ENCODE measurements around the gene RUSC2. TPM values are rescaled to one million over a fixed set of nuclear protein-coding genes. Genes with fewer than 3 reads are reported as not detected.

Gene RUSC2, protein sequence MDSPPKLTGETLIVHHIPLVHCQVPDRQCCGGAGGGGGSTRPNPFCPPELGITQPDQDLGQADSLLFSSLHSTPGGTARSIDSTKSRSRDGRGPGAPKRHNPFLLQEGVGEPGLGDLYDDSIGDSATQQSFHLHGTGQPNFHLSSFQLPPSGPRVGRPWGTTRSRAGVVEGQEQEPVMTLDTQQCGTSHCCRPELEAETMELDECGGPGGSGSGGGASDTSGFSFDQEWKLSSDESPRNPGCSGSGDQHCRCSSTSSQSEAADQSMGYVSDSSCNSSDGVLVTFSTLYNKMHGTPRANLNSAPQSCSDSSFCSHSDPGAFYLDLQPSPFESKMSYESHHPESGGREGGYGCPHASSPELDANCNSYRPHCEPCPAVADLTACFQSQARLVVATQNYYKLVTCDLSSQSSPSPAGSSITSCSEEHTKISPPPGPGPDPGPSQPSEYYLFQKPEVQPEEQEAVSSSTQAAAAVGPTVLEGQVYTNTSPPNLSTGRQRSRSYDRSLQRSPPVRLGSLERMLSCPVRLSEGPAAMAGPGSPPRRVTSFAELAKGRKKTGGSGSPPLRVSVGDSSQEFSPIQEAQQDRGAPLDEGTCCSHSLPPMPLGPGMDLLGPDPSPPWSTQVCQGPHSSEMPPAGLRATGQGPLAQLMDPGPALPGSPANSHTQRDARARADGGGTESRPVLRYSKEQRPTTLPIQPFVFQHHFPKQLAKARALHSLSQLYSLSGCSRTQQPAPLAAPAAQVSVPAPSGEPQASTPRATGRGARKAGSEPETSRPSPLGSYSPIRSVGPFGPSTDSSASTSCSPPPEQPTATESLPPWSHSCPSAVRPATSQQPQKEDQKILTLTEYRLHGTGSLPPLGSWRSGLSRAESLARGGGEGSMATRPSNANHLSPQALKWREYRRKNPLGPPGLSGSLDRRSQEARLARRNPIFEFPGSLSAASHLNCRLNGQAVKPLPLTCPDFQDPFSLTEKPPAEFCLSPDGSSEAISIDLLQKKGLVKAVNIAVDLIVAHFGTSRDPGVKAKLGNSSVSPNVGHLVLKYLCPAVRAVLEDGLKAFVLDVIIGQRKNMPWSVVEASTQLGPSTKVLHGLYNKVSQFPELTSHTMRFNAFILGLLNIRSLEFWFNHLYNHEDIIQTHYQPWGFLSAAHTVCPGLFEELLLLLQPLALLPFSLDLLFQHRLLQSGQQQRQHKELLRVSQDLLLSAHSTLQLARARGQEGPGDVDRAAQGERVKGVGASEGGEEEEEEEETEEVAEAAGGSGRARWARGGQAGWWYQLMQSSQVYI (N-terminal part only)
- total RNA-seq (2016; rRNA removed; fragmentation: Illumina TruSeq; extraction: Trizol) (2.3 and 3.3 TPM in 2 replicates), polyA plus RNA-seq (2011; rRNA removed) (2.8 and 3.7 TPM in 2 replicates), polyA minus RNA-seq (2011; rRNA and poly(A)+ RNA removed; ENCODE audit: low replicate concordance) (25.2 and 27.1 TPM in 2 replicates), Bru-seq, nascent RNA (percentile 51 among the genes with signal in this experiment), BruChase-seq, experiment 1, labeled RNA remaining after a 6-hour chase (percentile 60 among the genes with signal in this experiment), BruChase-seq, experiment 2, labeled RNA remaining after a 2-hour chase (percentile 60 among the genes with signal in this experiment)
- total RNA-seq (2016; cell fraction: cytosol; rRNA removed; fragmentation: Illumina TruSeq; extraction: Trizol; ENCODE audit: low read depth) = 1.1 and 1.7 TPM in 2 replicates
- total RNA-seq (2016; cell fraction: insoluble cytoplasmic fraction; rRNA removed; fragmentation: Illumina TruSeq; extraction: Trizol) = 1.9 and 3.8 TPM in 2 replicates
- 3.6 and 4.7 TPM in 2 replicates for total RNA-seq (2016; cell fraction: membrane; rRNA removed; fragmentation: Illumina TruSeq; extraction: Trizol)
- total RNA-seq (2016; cell fraction: nucleus; rRNA removed; fragmentation: Illumina TruSeq; extraction: Trizol) = 3.3 and 4.1 TPM in 2 replicates
- polyA plus RNA-seq (2011; cell fraction: cytosol; rRNA removed) = 1.7 and 2.1 TPM in 2 replicates
- polyA plus RNA-seq (2011; cell fraction: nucleus; rRNA removed) = 11.7 and 15.3 TPM in 2 replicates
- polyA plus RNA-seq (2012) = 1.9 and 2.4 TPM in 2 replicates
- 0.12 and 0.19 TPM in 2 replicates for polyA plus RNA-seq (2016; cell fraction: cytosol; fragmentation: Illumina TruSeq; extraction: Trizol; ENCODE audit: low read depth)
- 1.8 and 2.2 TPM in 2 replicates for polyA plus RNA-seq (2016; cell fraction: insoluble cytoplasmic fraction; fragmentation: Illumina TruSeq; extraction: Trizol; ENCODE audit: low read depth)
- 0.34 and 0.43 TPM in 2 replicates for polyA plus RNA-seq (2016; cell fraction: membrane; fragmentation: Illumina TruSeq; extraction: Trizol; ENCODE audit: low read depth)
- polyA plus RNA-seq (2016; cell fraction: nucleus; fragmentation: Illumina TruSeq; extraction: Trizol; ENCODE audit: insufficient read depth, low read depth) = 7.4 and 7.8 TPM in 2 replicates
- 4.6 and 4.7 TPM in 2 replicates for polyA minus RNA-seq (2011; cell fraction: cytosol; rRNA and poly(A)+ RNA removed)
- polyA minus RNA-seq (2011; cell fraction: nucleus; rRNA and poly(A)+ RNA removed) = 5.7 and 6.6 TPM in 2 replicates
- long read RNA-seq, experiment 1, partial matches to known transcripts = 1 of 3 reads
- long read RNA-seq, experiment 1, other reads (novel, unspliced or antisense) = 2 of 3 reads
- long read RNA-seq, experiment 2, partial matches to known transcripts = 5 of 13 reads
- long read RNA-seq, experiment 2, other reads (novel, unspliced or antisense) = 8 of 13 reads

DNA sequence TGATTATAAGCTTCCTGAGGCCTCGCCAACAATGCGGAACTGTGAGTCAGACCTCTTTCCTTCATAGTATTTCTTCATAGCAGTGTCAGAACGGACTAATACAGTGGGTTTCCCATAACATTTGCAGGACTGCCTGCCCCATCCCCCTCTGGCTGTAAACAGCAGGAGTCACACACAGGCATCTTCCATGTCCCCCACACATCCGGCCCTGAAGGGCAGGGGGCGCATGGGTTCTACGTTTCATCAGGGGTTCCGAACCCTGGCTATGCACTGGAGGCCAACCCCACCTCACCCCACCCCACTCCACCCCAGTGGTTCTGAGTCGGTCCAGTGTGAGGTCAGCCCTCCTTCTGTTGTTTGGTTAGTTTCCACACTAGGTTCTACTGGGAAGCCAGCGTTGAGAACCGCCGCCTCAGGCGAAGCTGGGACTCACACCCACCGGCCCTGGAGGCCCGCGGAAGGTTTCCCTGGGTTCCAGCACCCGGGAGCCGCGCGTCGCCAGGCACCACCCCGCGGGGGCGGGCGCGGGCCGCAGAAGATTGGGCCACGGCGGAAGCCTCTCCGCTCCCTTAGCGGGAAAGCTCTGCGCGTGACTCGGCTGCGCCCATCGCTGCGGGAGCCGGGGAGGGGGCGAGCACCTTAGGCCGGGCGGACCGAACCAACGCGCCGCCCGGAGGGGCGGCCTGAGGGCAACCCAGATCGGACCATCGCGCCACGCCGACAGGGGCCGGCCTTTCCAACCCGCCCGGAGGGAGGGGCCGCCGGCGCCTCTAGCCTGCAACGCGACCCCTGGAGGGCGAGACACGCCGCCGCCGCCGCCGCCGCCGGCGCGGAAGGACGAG, at the start of gene RUSC2:
TSS of gene RUSC2 (plus strand) at position 799 of the 842 bp plus-strand sequence. CDS start 56,411 bp downstream, outside the sequence.
- H3K9ac ChIP-seq (ENCODE audit: insufficient read depth, low read depth, low read length) = peak within 1 kb of the TSS; percentile 76
- peak within 1 kb of the TSS; percentile 76 to 97 (median 87) for H3K4me3 ChIP-seq (replicated peaks in 1 of 3; ENCODE audit: insufficient read depth in 1 of 3, low read depth in 2 of 3, low read length in 3 of 3)
- no TSS peak for BruUV-seq (replicated peaks)
- FAIRE-seq = no peak
- H3K4me2 ChIP-seq (ENCODE audit: low read depth, low read length) = peak within 1 kb of the TSS; percentile 93
- in situ Hi-C loops (cut with HindIII; ENCODE audit: extremely low pct_ligation_motif_present, low pct_unique_long_range_greater_than_20kb) (loop anchor here (5.0 kb wide), 1 partner anchor 63 kb away; no protein-coding TSS in a partner anchor), intact Hi-C loops (cut with micrococcal nuclease; ENCODE audit: unreplicated experiment) (loop anchor here (2.0 to 10.0 kb wide), 3 partner anchors 65 to 245 kb away; partner anchors contain the start of genes CREB3 and TLN1)
- ChIA-PET POLR2A (interaction anchor here (0.8 to 1.6 kb wide), 10 partner anchors 9 to 417 kb away, joined by 3 to 15 read pairs (median 3); partner anchors contain the start of genes CREB3, TLN1 and VCP), CTCF (ENCODE audit: low intra/inter-chr PET ratio, low total read pairs) (interaction anchor here (0.9 to 3.7 kb wide), 4 partner anchors 9 to 64 kb away, joined by 3 to 26 read pairs (median 3); no protein-coding TSS in a partner anchor)
- no peaks in the 10 kb centered on the region for H3K27me3 ChIP-seq (ENCODE audit: control insufficient read depth in 1 of 2, insufficient read depth in 2 of 2, low read length in 2 of 2)
- ATAC-seq = peak; percentile 84
- DNase-seq (ENCODE audit: low spot score) = peak; percentile 75
- peak within 1 kb of the TSS; percentile 78 for H2AFZ ChIP-seq (ENCODE audit: low read length)
- H3K27ac ChIP-seq (ENCODE audit: extremely low read length, insufficient read depth, low read length) = peak within 1 kb of the TSS; percentile 71
- 0% methylated on average over 4 of the region's 71 CpGs for WGBS (ENCODE audit: low lambda C conversion rate)
- 0 out of 2 replicates have a peak, but pooled peaks cover 3% of the 10 kb centered on the region for H4K20me1 ChIP-seq (ENCODE audit: insufficient read depth, low read length)
- H3K4me1 ChIP-seq (ENCODE audit: insufficient read depth, low read length) = peaks cover 30% of the 10 kb centered on the region
- H3K9me3 ChIP-seq (ENCODE audit: low read length) = no peaks in the 10 kb centered on the region
- H3K36me3 ChIP-seq (replicated peaks in 1 of 2; ENCODE audit: control insufficient read depth in 1 of 2, insufficient read depth in 2 of 2, low read length in 2 of 2) = no peaks in the 10 kb centered on the region
- peaks cover 9% of the 10 kb centered on the region for H3K79me2 ChIP-seq (ENCODE audit: insufficient read depth, low read length)
- TF ChIP-seq ZNF674 (CRISPR knock-in tag; IDR thresholded peaks at IDR 0.05; ENCODE audit: low read depth) (no peak), KLF16 (CRISPR knock-in tag; IDR thresholded peaks at IDR 0.05) (peak in 1 of 2 experiments; percentile 69; a peak in 2 of 4 replicates), RARG (CRISPR knock-in tag; IDR thresholded peaks at IDR 0.05; ENCODE audit: low read depth) (0 out of 2 replicates have a peak, but pooled peaks have one; percentile 68), ZSCAN12 (CRISPR knock-in tag; IDR thresholded peaks at IDR 0.05) (no peak; the same call in 1 of the 2 replicates), MED1 (CRISPR knock-in tag; IDR thresholded peaks at IDR 0.05) (no peak), ATRX (CRISPR knock-in tag; IDR thresholded peaks at IDR 0.05; ENCODE audit: borderline replicate concordance) (no peak), SMAD1 (CRISPR knock-in tag; IDR thresholded peaks at IDR 0.05; ENCODE audit: borderline replicate concordance, low read depth) (no peak), ZNF543 (CRISPR knock-in tag; IDR thresholded peaks at IDR 0.05) (peak; percentile 66), YY1 (IDR thresholded peaks at IDR 0.05; ENCODE audit: insufficient read depth, insufficient replicate concordance, low read depth, low read length) (peak; percentile 34), HNF4A (CRISPR knock-in tag; IDR thresholded peaks at IDR 0.05) (no peak)
- TF ChIP-seq, protein P1, sequence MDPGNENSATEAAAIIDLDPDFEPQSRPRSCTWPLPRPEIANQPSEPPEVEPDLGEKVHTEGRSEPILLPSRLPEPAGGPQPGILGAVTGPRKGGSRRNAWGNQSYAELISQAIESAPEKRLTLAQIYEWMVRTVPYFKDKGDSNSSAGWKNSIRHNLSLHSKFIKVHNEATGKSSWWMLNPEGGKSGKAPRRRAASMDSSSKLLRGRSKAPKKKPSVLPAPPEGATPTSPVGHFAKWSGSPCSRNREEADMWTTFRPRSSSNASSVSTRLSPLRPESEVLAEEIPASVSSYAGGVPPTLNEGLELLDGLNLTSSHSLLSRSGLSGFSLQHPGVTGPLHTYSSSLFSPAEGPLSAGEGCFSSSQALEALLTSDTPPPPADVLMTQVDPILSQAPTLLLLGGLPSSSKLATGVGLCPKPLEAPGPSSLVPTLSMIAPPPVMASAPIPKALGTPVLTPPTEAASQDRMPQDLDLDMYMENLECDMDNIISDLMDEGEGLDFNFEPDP (CRISPR knock-in tag; conservative IDR thresholded peaks at IDR 0.05) = no peak; the same call in 1 of the 2 replicates
